Ovary (tissue), 9 donors: ENCODE results near the gene FAM53C. TPM values are rescaled to one million over a fixed set of nuclear protein-coding genes. Genes with fewer than 3 reads are reported as not detected.

Source experiments
- DNase-seq, 5 donors: peaks; one replicate each; pipeline ENCODE4 v3.0.0-alpha.2; 2019 to 2020
- H3K27ac ChIP-seq, 2 donors: fragments of 200-600 bp; one replicate each; pipeline versions ENCODE4 v1.5.1 to v1.8.0; 2019 to 2022
- H3K27me3 ChIP-seq: fragments of 200-600 bp; one replicate; pipeline ENCODE4 v1.8.0; 2022
- H3K36me3 ChIP-seq: fragments of 200-600 bp; sonication (generic); one replicate; pipeline ENCODE4 v1.5.1; 2019
- H3K4me1 ChIP-seq: one replicate; pipeline ENCODE4 v1.8.1; 2013; ENCODE audit warnings: mild to moderate bottlenecking, moderate library complexity; ENCODE audit not compliant: insufficient read depth
- H3K4me3 ChIP-seq: fragments of 200-600 bp; sonication (generic); one replicate; pipeline ENCODE4 v1.5.1; 2017
- H3K9me3 ChIP-seq, 2 donors: fragments of 200-600 bp in 1 of 2; sonication (generic) in 1 of 2; one replicate each; pipeline versions ENCODE4 v1.5.1 to v1.8.1; 2013 to 2019; ENCODE audit warnings: mild to moderate bottlenecking in 1 of 2, moderate library complexity in 1 of 2
- CTCF ChIP-seq, 3 donors: fragments of 450-650 bp in 2 of 3; fragments of 200-600 bp in 1 of 3; IDR thresholded peaks; one replicate each; pipeline versions ENCODE4 v1.5.1 to v1.8.0; 2016 to 2022; ENCODE audit warnings: antibody characterized with exemption in 3 of 3, mild to moderate bottlenecking in 1 of 3
- EP300 ChIP-seq: sonication (generic); formaldehyde crosslinking; IDR thresholded peaks from one replicate; pipeline ENCODE4 v1.6.1; 2017; ENCODE audit warnings: antibody characterized with exemption
- POLR2A ChIP-seq: fragments of 450-650 bp; IDR thresholded peaks from one replicate; pipeline ENCODE4 v1.6.1; 2017; ENCODE audit warnings: antibody characterized with exemption, mild to moderate bottlenecking, moderate library complexity
- WGBS, 3 donors: extraction: QIAGEN DNeasy Blood & Tissue Kit in 1 of 3; methylation state at CpG; one replicate each; pipeline versions ENCODE4 v1.1.5 to v1.1.7; 2013 to 2017; 5-methylcytosine and 5-hydroxymethylcytosine counted together
- intact Hi-C, 4 donors: fragments of 100-400 bp; cut with DNase I; formaldehyde crosslinking; loops; one replicate each; pipeline versions ENCODE4 v1.11.0 to v1.15.1; 2022 to 2023
- polyA plus RNA-seq, 2 donors: library from polyadenylated mRNA; stranded (reverse); fragments of 200-250 nt in 1 of 2; fragments of 350-450 nt in 1 of 2; fragmentation: Illumina TruSeq in 1 of 2; extraction: RNeasy Lipid Tissue Mini Kit (QIAGEN cat#74804) in 1 of 2; gene quantifications; one replicate each; pipeline ENCODE4 v1.2.3, GENCODE V29; 2013 to 2014
- total RNA-seq, 7 donors: library from RNA; depleted of rRNA in 2 of 7; stranded (reverse); fragments of >200 nt in 2 of 7; fragmentation: NEBNext Ultra II Directional in 3 of 7; extraction: Animal tissue kit (Norgen Biotek cat#: 25700) in 3 of 7; gene quantifications; one replicate each; pipeline versions ENCODE4 v1.1.0 to v1.2.4, GENCODE V29; 2016 to 2023
- donor health status: DM: no; HTN: no; CAD: no; lungs with moderate emphysema.
- donor health status: DM: no; HTN: no; CAD: no.
- donor health status: Bipolar disorder and iron deficiency.
- donor health status: DM: yes; HTN: yes; CAD: no.
- donor health status: DM: no; HTN: no; CAD: no.
- donor health status: DM: yes; HTN: yes; CAD: no.

FAM53C gene
- total and polyA plus RNA-seq, 9 donors, result 13.1 to 29.3 (median 19.9) TPM

- DNase-seq, result no peak
- H3K9me3 ChIP-seq, result no peaks in the 10 kb centered on the region
- H3K36me3 ChIP-seq, result no peaks in the 10 kb centered on the region
- no peak overlapping the region for H3K4me3 ChIP-seq
- TF ChIP-seq POLR2A, result no peak
- TF ChIP-seq EP300, result no peak
- TF ChIP-seq CTCF (IDR thresholded peaks at IDR 0.05), result no peak
- H3K27ac ChIP-seq, result no peak overlapping the region
- peaks cover 6% of the 10 kb centered on the region for H3K4me1 ChIP-seq
- no peaks in the 10 kb centered on the region for H3K27me3 ChIP-seq
- intact Hi-C loops, result no loop called here
- 61 to 66% (median 62%) methylated on average over 3 of the region's 3 CpGs for WGBS, 3 donors
Observed at GRCh38 chr5:138359621-138360020, 21.6 kb downstream of the FAM53C start.

DNA sequence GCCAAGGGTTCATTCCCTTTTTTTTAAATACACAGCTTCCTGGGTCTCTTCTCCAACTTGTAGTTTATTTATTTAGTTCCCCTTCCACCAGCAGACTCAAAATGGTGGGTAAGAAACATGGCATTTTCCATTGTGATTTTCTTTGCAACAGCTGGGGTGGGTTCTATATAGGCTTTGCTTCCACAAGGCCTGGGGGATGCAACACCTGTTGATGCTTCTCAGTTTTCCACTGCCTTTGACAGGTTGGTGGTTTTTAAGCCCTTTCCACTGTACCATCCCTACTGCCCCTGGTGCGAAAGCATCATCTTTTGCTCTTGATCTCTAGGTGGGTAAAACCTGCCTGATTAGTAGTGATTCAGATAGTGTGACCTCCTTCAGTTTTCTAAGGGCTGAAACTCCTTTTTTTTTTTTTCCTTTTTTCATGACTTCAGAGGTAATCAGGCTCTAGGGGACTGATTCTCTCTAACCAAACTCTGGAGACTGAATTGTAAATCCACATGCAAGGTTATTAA, 22.9 kb downstream of the FAM53C start:
- no peak for DNase-seq
- H3K9me3 ChIP-seq, result no peaks in the 10 kb centered on the region
- no peak overlapping the region for H3K4me3 ChIP-seq
- H3K4me1 ChIP-seq, result peaks cover 6% of the 10 kb centered on the region
- 91 to 100% (median 95%) methylated on average over 1 of the region's 1 CpG for WGBS, 3 donors
- no peaks in the 10 kb centered on the region for H3K36me3 ChIP-seq
- TF ChIP-seq POLR2A (no peak), EP300 (no peak), CTCF (IDR thresholded peaks at IDR 0.05) (no peak)
- intact Hi-C loops, result no loop called here
- no peak overlapping the region for H3K27ac ChIP-seq
- H3K27me3 ChIP-seq, result no peaks in the 10 kb centered on the region

- 98 to 100% (median 99%) methylated on average over 1 of the region's 1 CpG for WGBS, 3 donors
- TF ChIP-seq POLR2A (no peak), EP300 (no peak), CTCF (IDR thresholded peaks at IDR 0.05) (no peak)
- H3K4me3 ChIP-seq, result no peak overlapping the region
- no peaks in the 10 kb centered on the region for H3K36me3 ChIP-seq
- no peaks in the 10 kb centered on the region for H3K27me3 ChIP-seq
- no peak overlapping the region for H3K27ac ChIP-seq
- H3K4me1 ChIP-seq, result peaks cover 6% of the 10 kb centered on the region
- intact Hi-C loops, result no loop called here
- no peaks in the 10 kb centered on the region for H3K9me3 ChIP-seq
- DNase-seq, result no peak
Observed at GRCh38 chr5:138364576-138364975, 26.5 kb downstream of the FAM53C start.

GRCh38 chr5:138366632-138367382, 28.7 kb downstream of the FAM53C start:
- Histone ChIP-seq H3K36me3 (no peaks in the 10 kb centered on the region), H3K27me3 (no peaks in the 10 kb centered on the region), H3K4me3 (no peak overlapping the region), H3K4me1 (peaks cover 2% of the 10 kb centered on the region), H3K9me3 (no peaks in the 10 kb centered on the region), H3K27ac (no peak overlapping the region)
- intact Hi-C loops, result no loop called here
- 33 to 46% (median 35%) methylated on average over 4 of the region's 4 CpGs for WGBS, 3 donors
- no peak for TF ChIP-seq CTCF (IDR thresholded peaks at IDR 0.05)
- no peak for TF ChIP-seq EP300
- TF ChIP-seq POLR2A, result no peak
- DNase-seq, result no peak
